HUDEP-2 (cell line): ENCODE results near the gene UCKL1.
"Not testable (repeated sequence)": the region's sequence is repeated elsewhere in the genome, so short reads cannot be mapped to it uniquely, and the experiment has no call there.

Experiments
- DNase-seq, 76 experiments: peaks; one replicate each; lab custom pipeline; 2025; ENCODE audit not compliant: unreplicated experiment in 76 of 76; lab: John Stamatoyannopoulos, UW

Gene UCKL1

DNA sequence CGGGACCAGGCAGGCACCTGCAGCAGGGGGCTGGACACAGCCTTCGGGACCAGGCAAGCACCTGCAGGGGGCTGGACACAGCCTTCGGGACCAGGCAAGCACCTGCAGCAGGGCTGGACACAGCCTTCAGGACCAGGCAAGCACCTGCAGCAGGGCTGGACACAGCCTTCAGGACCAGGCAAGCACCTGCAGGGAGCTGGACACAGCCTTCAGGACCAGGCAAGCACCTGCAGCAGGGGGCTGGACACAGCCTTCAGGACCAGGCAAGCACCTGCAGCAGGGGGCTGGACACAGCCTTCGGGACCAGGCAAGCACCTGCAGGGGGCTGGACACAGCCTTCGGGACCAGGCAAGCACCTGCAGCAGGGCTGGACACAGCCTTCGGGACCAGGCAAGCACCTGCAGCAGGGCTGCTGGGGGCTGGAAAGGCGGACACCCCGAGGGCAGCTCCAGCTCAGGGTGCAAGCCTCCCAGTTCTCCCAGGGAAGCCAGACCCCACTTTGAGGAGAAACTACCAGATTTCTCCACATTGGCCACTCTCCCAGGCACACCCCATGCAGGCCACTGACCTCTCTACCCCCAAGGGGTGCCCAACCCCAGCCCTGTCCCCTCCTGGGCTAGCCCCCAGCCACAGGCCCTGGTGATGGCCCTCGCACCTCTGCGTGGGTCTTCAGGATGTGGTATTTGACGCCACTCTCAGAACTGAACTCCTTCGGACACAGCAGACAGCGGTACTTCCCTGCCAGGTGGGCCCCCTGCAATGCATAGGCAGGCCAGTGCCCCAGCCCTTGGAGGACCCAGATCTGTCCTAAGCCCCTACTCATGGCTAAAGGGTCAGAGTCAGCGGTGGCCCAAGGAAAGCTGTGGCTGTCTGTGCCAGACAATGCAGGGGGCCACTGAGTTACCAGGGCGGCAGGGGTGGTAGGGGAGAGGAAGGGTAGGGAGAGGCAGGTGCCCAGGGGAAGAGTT lies 4.7 kb upstream of the UCKL1 start:
- not testable (repeated sequence) for DNase-seq

GRCh38 chr20:63959699-63960075 lies 3.5 kb upstream of the UCKL1 start:
- DNase-seq: no peak

DNA sequence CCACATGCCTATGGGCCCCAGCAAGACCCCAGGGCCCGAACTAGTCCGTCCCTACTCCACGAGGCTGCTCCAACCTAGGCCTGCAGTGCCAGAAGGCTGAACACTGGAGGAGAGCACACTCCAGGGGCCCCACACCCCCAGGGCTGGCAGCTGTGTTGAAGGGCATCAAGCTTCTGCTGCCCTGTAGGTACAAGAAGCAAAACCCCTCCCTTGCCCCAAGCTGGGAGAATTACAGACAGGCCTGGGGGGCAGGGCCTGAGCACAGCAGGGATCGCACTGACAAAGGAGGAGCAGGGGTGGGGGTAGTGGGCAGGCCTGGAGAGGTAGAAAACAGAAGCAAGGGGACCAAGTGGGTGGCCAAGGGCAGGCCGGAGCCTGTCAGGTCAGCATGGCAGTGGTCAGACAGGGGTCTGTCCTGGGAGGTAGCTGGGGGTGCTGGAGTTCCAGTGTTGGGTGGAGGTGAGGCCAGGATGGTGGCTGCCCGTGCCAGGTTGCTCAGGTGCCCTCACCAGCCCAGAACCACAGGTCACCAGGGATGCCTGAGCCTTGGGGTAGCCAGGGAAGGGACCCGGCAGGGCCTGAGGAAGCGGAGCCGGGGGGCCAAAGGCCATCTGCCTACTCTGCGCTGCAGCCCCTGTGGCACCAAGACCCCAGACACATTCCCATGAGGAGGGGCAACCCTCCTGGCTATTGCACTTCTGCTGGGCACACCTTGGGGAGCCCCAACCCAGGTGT lies 2.9 kb upstream of the UCKL1 start:
- no peak for DNase-seq

- no peak for DNase-seq
Observed at GRCh38 chr20:63958471-63958870, 2.3 kb upstream of the UCKL1 start.

DNA sequence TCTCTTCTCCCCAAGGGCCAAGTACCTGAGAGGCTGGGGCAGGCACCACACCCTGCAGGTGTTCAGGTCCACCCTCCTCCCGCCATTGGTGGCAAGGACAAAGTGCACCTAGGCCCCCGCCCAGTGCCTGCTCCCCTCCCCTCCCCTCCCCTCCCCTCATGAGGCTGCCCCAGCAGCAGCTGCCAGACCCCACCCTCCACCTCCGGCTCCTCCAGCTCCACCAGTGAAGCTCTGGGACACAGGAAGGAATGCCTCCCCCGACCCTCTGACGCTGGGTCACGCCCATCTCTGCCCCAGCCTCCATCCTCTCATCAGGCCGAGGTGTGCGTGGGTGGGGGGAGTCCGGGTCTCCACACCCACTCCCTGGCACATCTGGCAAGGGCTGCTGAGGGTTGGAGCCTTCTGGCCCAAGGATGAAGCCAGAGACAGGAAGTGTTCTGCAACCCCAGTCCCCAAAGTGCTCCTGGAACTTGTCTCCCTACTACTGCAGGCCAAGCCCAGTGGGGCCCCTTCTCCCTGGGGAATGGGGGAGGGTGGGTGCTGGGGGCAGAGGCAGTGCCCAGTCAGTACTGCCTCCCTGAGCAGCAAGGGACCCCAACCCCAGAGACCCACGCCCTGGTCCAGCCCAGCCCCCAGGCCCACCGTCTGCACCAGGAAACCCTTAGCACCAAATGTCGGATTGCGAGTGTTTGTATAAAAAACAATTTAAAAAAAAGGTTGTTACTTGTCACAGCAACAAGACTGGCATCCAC lies 1.6 kb upstream of the UCKL1 start:
- DNase-seq: peak in 36 of 76 experiments; percentile 11 to 75 (median 42)

DNA sequence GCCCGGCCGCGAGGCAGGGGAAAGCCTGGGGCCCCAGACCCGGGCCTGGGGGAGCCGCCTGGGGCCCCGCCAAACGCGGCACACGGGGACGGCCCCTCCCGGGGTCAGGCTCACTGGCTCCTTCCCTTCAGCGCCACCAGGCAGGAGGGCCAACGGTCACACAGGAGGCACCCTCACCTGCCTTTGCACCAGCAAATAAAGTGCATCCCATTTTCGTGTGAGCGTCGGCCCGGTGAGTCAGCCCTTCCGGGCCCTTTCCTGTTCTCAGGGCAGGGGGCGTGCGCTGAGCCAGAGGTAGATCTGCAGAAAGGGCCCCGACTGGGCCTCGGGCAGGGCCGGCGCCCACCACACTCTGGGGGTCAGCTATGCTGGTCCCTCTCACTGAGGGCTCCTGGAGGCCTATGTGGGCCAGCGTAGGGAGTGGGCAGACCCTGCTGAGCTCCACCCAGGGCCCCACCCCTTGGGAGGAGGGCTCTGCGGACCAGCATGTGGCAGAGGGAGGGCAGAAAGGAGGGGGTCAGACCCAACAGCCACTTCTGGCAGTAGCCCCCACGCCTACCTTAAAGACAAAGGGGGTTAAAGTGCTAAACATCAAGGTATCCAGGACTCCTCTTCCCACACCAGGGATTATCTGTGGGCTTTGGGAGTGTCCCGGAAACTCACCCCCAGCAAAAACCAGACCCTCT lies 931 bp upstream of the UCKL1 start:
- peak in 70 of 76 experiments; percentile 27 to 86 (median 64) for DNase-seq

- no peak for DNase-seq
Observed at GRCh38 chr20:63956664-63957003, 418 bp upstream of the UCKL1 start.

DNA sequence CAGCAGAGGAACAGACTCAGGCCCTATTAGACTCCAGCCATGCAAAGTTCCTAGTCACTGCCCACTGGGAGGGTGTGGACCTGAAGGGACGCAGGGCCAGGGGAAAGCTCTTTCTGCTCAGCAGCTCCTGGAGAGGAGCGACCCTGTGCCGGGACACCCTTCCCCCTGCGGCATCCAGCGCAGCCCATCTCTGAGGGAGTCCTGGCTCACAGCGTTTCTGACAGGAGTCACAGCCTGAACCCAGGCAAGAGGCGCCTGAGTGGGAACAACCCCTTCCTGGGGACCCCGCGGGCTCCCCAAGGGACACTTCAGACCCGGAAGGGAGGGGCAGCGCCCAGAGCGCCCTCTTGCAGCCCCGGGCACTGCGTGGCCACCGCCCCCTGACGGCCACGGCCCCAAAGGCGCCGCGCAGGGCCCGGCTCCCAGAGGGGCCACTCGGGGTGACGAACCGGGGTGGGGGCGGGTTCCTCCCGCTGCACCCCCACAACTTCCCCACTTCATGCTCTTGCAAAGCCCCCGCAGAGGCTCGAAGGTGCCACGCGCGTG lies 862 bp downstream of the UCKL1 start:
- DNase-seq: peak in 4 of 76 experiments; percentile 30 to 51 (median 40)

DNA sequence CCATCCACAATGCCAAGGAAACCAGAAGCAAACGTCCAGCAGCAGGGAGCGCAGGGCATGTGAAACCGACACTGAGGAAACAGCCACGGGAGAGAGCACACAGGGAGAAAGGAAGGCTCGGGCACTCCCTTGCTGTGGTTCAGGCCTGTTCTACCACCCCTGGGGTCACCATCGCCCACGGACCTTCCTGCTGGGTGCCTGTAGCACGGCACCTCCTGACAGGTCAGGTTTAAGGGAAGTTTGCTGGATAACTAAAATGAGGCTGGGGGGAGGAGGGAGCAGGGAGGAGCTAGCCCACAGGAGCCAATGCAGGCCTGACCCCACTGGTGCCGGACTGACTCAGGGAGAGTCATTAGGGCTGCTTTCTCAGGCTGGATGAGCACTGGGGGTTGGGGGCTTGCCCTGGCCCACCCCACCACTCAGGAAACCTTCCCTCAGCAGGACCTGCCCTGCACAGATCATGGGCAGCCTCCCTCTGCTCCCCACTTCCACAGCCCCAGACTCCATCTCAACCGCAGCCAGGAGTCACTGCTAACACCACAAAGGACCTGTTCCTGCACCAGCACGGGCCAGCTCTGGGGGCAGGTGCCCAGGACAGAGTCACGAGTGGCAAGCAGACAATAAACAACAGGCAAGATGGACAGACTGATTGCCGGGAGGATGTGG lies 2.3 kb downstream of the UCKL1 start:
- DNase-seq: no peak

GRCh38 chr20:63952769-63953168 lies 3.4 kb downstream of the UCKL1 start:
- no peak for DNase-seq

GRCh38 chr20:63952210-63952535 lies 4.0 kb downstream of the UCKL1 start:
- DNase-seq: no peak

- DNase-seq: peak in 37 of 76 experiments; percentile 3 to 71 (median 32)
Observed at GRCh38 chr20:63951398-63952209, 4.6 kb downstream of the UCKL1 start.

DNA sequence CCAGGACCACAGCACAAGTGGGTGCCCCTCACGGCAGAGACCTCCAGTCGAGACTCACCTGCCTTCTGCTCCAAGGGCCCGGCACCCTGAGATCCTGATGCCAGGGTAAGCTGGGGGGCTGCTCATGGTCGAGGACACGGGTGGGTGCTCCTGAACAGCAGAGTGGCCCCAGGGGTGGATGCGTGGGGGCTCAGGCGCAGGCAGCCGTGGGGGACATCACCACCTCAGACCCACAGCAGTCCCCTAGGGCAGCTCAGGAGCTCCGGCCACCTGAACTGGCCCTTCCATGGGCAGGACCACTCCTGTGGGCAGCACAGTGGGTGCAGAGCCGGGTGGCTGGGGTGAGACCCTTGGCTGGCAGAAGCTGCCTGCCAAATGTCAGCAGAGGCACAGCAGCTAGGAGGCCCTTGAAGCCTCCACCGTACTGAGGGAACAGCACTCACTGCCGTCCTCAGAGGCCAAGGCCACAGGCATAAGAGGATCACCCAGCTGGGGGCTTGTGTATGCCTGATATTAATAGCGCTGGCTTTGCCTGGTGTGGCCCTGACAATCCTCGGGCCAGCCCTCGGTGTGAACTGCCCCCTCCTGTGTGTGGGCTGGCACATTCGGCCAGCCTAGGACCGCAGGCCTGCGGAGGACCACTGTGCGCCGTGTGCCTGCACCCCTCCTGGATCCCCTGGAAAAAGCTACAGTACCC lies 5.4 kb downstream of the UCKL1 start:
- no peak for DNase-seq

DNA sequence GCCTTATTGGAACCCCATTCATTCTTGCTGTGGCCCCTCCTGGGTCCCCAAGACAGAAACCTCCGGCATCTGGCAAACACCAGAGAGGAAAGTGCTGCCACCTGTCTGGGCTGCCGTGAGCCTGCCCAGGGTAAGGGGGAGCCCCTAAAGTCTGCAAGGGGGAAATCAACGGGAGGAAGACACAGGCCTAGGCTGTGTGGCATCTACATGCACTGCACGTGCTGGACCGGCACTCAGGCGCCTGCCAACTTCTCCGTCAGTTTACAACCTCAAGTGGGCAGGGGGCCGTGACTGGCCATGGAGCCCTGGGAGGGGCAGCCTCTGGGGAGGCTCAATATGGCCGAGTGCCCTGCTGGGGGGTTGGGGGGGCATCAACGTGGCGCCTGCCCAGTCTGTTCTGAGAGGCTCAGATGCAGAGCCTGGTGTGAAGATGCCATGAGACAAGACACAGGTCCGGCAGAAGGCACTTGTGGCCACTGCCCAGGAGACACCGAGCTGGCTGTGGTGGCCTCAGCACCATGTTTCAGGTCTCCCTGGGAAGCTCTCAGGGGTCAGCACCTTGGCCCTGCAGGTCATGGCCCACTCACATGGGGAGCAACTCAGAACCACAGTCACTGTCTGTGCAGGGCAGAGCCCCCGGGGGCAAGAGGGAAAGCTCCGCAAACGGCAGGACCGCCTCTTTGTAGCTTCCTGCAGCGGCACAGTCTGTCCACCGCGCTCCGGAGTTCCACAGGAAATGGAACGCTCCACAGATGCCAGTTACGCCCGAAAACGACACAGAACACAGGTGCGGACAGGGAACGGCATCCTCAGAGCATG lies 8.4 kb downstream of the UCKL1 start:
- DNase-seq: no peak

GRCh38 chr20:63946986-63947637 lies 9.1 kb downstream of the UCKL1 start:
- no peak for DNase-seq

GRCh38 chr20:63945921-63946920 lies 10.0 kb downstream of the UCKL1 start:
- DNase-seq: no peak
